Measurements from ENCODE around the gene DDHD1.
"Not testable (repeated sequence)": the region's sequence is repeated elsewhere in the genome, so short reads cannot be mapped to it uniquely, and the experiment has no call there.

Gene DDHD1

DNA sequence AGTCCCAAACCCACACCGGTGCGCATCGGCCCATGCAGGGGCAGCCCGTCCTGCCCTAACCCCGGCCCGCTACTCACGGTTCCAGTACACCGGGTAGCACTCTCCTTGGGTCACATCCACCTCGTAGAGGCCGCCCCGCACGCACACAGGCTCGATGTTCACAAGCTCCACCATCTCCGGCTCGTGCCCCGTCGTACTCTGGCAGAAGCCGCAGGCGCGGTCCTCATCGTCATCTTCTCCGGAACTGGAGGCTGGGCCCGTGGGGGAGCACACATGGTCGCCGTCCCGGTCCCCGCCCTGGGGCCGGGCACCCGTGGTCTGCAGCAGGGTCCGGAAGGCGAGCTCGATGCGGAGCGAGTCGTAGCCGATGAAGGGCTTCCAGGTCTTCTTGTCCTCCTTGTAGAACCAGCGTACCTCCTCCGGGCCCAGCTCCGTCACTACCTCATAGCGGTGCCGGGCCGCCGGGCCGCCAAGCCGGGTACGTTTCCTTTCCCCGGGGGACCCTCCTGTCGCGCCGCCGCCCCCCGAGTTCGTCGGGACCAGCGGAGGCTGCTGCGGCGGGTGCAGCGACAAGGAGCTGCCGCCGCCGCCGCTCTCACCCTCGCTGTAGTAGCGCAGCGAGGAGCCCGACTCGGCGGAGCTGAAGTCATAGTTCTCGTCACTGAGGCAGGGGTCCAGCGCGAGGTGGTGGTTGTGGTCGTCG, 788 bp downstream of the DDHD1 start:
- DNase-seq (ENCODE audit: low read depth, low spot score), result peak; percentile 38

DNA sequence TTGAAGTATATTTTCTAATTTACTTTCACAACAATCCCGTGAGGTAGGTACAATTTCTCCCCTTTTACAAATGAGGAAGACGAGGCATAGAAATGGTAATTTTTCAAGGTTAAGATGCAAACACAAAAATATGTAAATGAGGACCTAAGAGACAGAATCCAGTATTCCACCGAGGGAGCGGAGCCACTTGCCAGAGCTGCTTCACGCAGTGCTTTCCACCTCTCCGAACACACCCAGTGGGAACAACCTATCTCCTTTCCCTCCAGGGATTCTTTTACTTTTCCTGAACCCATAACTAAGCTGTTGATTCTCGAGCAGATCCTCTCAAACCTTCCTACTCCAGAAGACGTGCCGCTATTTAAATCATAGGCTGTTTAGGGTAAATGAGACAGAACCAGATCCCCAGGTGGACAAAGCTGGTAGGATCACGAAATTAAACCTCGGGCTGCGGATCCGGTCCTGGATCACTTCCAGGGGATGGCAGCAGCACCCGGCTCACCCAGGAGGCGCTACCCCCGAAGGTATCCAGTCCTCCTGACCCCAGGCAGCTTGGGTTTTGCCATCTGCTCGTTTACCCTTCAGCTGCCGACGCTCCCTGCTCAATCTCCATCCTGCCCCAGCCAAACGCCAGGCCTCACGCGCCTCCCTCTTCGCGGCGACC, 1.5 kb downstream of the DDHD1 start:
- peak; percentile 4 for DNase-seq (ENCODE audit: low read depth, low spot score)

GRCh38 chr14:53149668-53150316, 3.3 kb downstream of the DDHD1 start:
- no peak for DNase-seq (ENCODE audit: low read depth, low spot score)

DNA sequence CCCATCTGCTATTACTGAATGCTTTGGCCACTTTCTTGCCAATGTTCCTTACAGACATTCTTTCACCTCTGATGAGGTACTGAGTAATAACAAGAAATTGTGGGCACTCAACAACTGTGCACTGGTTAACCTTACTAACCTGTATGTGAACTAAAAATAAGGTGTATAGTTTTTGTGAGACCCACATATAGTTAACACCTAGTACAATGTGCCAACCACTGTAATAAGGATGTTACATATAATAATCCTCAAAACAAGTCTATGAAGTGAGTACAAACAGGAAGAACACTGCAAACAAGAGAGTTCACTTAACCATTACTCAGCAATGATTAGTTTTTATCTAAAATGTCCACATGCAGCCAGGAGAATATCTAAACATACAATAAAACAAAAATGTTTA, 4.5 kb downstream of the DDHD1 start:
- DNase-seq (ENCODE audit: low read depth, low spot score), result no peak

DNA sequence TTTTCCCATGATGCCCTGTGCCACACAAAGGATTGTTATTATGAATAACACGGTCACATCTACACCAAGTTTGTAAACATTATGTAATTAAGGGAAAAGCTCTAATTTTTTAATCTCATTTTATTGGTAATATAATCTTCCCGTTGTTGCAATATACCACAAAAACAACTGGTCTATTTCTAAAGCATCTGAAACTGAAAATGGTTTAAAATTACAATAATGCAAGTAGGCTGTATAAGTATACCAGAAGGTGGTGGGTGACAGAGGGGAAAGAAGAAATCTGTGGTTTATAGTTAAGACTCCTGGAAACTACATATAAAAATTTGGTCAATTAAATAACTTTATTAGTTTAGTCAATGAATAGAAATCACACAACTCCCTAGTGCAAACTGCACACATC, 5.2 kb downstream of the DDHD1 start:
- DNase-seq (ENCODE audit: low read depth, low spot score), result no peak

GRCh38 chr14:53147208-53147607, 5.9 kb downstream of the DDHD1 start:
- DNase-seq (ENCODE audit: low read depth, low spot score), result no peak

- DNase-seq (ENCODE audit: low read depth, low spot score), result no peak
Observed at GRCh38 chr14:53146739-53147138, 6.4 kb downstream of the DDHD1 start.

- no peak for DNase-seq (ENCODE audit: low read depth, low spot score)
Observed at GRCh38 chr14:53144244-53144643, 8.9 kb downstream of the DDHD1 start.

- no peak for DNase-seq (ENCODE audit: low read depth, low spot score)
Observed at GRCh38 chr14:53140585-53140984, 12.5 kb downstream of the DDHD1 start.

GRCh38 chr14:53137568-53138203, 15.4 kb downstream of the DDHD1 start:
- no peak for DNase-seq (ENCODE audit: low read depth, low spot score)

GRCh38 chr14:53130491-53130890, 22.6 kb downstream of the DDHD1 start:
- not testable (repeated sequence) for DNase-seq (ENCODE audit: low read depth, low spot score)

DNA sequence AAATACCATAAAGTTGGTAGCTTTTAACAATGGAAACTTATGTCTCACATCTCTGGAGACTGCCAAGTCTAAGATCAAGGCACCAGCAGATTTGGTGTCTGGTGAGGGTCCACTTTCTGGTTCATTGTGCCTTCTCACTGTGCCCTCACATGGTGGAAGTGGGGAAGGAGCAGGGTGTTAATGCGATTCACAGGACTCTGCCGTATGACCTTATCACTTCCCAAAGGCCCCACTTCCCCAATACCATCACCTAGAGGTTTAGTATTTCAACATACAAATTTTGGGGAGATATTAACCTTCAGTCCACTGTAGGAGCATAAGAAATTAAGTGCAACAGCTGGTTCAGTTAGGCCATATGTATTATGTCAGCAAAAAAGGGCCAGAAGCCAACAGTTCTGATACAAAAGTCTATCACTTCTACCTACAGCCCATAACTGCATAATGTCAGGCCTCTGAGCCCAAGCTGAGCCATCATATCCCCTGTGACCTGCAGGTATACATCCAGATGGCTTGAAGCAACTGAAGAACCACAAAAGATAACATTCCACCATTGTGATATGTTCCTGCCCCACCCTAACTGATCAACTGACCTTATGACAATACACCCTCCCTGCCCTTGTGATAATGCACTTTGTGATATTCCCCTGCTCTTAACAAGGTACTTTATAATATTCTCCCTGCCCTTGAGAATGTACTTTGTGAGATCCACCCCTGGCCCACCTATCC, 24.7 kb downstream of the DDHD1 start:
- no peak for DNase-seq (ENCODE audit: low read depth, low spot score)

DNA sequence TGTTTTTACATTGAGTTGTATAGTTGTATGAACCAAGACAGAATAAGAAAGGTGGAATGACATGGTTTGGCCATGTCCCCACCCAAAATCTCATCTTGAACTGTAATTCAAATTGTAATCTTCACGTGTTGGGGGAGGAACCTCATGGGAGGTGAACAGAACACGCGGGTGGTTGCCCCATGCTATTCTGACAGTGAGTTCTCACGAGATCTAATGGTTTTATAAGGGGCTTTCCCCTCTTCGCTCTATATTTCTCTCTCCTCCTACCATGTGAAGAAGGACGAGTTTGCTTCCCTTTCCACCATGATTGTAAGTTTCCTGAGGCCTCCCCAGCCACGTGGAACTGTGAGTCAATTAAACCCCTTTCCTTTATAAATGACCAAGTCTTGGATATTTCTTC, 25.3 kb downstream of the DDHD1 start:
- no peak for DNase-seq (ENCODE audit: low read depth, low spot score)

DNA sequence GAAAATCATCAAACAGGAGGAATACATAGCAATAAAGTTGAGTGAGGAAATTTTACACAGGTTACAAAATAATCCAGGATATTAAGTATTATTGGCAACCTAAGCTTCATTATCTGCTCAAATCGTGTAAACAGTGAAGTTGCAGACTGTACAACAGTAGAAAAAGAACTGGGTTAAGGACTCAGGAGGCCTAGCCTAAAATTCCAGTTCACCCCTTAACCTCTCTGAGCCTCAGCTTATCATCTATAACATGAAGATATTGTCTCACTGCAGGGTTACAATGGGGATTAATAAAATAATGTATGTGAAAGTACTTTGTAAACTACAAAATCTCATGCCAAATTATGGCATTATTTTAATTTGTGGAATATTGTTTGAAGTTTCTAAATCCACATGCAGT, 26.0 kb downstream of the DDHD1 start:
- DNase-seq (ENCODE audit: low read depth, low spot score), result no peak

DNA sequence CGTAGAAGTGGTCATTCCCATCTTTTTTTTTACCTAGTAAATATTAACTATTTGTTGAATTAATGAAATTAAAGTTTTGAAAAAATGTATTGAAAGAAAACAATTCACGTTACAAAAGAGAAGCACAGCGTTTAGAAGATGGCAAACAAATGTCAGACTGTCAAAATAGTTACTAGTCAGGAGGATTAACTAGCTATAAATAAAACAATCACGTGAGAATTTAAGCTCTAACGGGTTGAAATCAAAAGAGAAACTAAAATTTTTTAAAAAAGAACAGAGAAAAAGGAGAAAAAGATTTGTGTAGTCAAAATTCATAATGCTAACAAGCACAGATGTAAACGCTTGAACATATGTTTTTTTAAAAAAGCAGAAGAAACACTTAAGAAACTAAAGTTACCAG, 26.4 kb downstream of the DDHD1 start:
- no peak for DNase-seq (ENCODE audit: low read depth, low spot score)

DNA sequence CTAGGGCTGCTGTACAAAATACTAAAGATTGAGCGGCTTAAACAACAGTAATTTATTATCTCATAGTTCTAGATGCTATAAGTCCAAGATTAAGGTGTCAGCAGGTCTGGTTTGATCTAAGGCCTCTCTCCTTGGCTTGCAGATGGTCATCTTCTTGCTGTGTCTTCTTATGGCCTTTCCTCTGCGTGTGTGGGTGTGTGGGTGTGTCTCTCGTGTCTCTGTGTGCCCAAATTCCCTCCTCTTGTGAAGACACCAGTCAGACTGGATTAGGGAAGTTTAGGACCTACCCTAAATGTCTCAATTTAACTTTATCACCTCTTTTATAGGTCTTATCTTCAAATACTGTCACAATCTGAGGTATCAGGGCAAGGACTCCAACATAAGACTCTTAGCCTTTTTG, 28.3 kb downstream of the DDHD1 start:
- DNase-seq (ENCODE audit: low read depth, low spot score), result no peak

- not testable (repeated sequence) for DNase-seq (ENCODE audit: low read depth, low spot score)
Observed at GRCh38 chr14:53121419-53121818, 31.7 kb downstream of the DDHD1 start.

- not testable (repeated sequence) for DNase-seq (ENCODE audit: low read depth, low spot score)
Observed at GRCh38 chr14:53117479-53117878, 35.6 kb downstream of the DDHD1 start.

- no peak for DNase-seq (ENCODE audit: low read depth, low spot score)
Observed at GRCh38 chr14:53113989-53114388, 39.1 kb downstream of the DDHD1 start.

DNA sequence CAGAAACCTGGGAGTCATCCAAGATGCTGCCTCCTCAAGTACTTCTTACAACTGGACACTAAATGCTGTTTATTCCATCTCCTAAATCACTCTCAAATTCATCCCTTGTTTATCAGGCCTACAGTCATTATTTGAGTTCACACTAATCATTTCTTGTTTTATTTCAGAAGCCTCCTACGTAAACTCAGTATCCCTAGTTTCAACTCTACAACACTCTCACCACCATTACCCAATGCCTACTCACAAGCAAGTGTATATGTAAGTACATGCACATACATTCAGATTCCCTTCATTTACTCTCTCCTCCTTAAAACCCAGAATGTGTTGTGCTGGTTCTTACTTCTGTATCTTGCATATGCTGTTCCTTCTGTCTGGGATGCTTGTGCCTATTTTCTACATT, 43.0 kb downstream of the DDHD1 start:
- DNase-seq (ENCODE audit: low read depth, low spot score), result no peak

DNA sequence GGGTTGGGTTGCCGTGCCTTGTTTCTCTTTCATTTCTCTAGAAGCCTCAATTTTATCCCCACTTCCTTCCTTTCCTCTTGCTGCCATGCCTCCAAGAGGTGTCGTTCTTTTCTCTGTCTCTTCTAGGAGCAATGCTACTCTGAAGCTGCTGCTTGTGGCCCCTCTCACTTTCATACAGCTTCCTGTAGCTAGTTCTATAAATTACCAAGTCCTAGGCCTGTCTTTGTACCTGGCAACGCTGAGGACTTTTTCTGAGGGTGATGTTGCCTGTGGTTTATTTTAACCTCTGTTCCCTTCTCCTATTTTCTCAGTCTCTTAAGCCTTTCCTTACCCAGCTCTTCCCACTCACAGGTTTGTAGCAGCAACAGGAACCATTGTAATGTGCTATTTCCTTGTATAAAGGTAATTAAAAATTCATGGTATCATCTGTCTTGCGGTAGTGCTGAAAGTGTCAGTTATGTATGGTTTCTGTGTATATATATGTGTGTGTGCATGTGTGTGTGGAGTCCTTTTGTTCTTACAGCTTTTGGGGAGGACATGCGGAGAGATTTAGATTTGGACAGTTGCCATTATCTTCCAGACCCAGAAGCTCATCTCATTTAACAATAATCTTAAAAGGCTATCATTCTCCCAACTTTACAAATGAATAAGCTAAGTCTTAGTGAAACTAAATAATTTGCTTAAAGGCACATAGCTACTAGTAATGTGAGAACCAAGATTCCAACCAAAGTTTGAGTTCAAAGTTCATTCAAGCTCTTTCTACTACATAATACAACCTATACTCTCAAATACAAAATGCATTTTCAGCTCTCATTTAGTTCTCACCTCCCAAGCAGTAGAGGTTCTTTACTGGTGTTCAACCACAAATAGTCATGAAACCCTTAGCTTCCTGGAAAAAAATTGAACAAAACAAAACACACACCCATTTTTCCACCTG, 43.8 kb downstream of the DDHD1 start:
- peak; percentile 32 for DNase-seq (ENCODE audit: low read depth, low spot score)

Data from activated naive CD8-positive, alpha-beta T cell treated with anti-CD3 and anti-CD28 coated beads, Interleukin-2, amount 50 U/mL, for 16 hours (primary cell).